ENCODE measurements around the gene SIGMAR1.

The SIGMAR1 gene

GRCh38 chr9:34637356-34638137 lies at the start of gene SIGMAR1:
Gene SIGMAR1, minus strand, starts transcription at chr9:34637787. Its CDS starts 90 bp downstream, at chr9:34637697.
- peak; percentile 94 to 96 for DNase-seq

GRCh38 chr9:34686732-34687131 lies 49.1 kb upstream of the SIGMAR1 start:
- no peak for DNase-seq

DNA sequence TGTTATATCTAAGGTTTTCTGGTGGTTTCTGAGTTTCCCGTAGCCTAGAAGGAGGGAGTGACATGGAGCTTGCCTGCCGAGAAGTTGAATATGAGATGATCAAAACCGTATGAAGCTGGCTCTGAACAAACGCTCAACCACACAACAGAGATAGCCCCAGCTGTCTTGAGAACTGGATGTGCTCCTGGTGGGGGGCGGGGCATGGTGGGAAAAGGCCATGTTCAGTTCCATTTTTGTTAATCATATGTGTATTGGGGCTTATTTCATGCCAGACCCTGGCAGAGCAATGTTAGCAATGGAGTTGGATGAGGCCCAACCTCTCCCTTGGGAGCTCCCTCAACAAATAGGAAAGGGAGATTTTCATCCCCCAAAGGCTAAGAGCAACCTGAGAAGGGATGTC lies 48.6 kb upstream of the SIGMAR1 start:
- no peak for DNase-seq

DNA sequence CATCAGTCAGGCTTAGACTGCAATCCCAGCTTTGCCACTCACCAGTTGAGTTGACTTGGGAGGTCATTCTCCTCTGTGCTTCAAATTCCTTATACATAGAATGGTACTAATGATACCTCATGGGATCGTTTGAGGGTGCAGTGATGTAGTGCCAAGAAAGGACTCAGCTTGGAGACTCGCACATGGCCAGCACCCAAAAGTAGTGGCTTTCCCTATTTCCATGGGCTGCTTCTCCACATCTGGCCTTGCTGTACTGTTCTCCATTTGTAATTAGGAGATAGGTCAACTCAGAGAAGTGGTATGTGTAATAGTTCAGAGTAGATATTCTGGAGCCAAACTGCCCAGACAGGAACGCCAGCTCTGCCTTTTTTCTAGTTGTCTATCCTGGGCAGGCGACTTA lies 48.0 kb upstream of the SIGMAR1 start:
- DNase-seq, result no peak

DNA sequence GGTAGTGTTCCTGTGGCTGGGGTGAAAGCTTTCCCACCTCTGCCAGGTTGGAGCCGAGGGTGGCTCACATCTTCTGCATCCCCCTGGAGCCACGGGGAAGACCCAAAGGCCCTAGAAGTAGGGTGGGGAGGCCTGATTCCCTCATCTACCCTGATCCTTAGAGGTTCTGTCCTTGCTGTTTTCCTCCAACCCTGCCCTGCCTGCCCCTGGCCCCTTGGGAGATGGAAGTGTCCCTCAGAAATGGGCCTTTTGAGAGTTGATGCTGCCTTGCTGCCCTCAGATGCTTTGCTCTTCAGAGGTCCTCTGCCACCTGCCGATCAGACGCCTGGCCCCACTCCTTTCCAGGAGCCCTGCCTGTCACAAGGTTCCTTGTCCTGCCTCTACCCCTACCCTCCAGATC lies 47.2 kb upstream of the SIGMAR1 start:
- no peak for DNase-seq

GRCh38 chr9:34684145-34684544 lies 46.6 kb upstream of the SIGMAR1 start:
- peak; percentile 32 to 36 for DNase-seq

- no peak for DNase-seq
Measured at GRCh38 chr9:34675869-34676268, 38.3 kb upstream of the SIGMAR1 start.

- DNase-seq, result peak; percentile 69 to 75
Measured at GRCh38 chr9:34675048-34675714, 37.6 kb upstream of the SIGMAR1 start.

GRCh38 chr9:34674440-34674839 lies 36.9 kb upstream of the SIGMAR1 start:
- DNase-seq, result no peak

- DNase-seq, result no peak
Measured at GRCh38 chr9:34671307-34671706, 33.7 kb upstream of the SIGMAR1 start.

DNA sequence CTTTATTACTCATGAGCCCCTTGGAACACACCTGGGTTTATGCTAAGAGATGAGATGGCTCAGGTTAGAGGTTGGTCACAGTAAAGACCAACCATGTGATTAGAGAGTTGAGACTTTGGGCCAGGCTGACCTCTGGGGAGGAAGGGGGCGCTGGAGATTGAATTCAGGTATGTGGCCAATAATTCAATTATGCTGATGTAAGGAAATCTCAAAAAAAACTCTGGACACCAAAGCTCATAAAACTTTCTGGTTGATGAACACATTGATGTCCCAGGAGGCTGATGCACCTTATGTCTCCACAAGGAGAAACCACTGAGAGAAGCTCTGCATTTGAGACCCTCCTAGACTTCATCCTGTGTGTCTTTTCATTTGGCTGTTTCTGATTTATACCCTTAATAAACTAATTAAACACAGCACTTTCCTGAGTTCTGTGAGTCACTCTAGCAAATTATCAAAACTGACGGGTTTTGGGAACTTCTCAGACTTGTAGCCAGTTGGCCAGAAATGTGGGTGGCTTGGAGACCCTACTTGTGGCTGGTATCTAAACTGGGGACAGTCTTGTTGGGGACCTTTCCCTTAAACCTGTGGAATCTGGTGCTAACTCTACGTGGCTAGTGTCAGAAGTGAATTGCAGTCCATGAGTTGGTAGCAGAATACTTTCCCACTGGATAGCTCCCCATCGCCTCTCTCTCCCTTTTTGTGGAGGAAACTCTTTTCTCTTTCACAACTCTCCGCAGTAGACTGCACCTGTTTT lies 32.4 kb upstream of the SIGMAR1 start:
- no peak for DNase-seq

DNA sequence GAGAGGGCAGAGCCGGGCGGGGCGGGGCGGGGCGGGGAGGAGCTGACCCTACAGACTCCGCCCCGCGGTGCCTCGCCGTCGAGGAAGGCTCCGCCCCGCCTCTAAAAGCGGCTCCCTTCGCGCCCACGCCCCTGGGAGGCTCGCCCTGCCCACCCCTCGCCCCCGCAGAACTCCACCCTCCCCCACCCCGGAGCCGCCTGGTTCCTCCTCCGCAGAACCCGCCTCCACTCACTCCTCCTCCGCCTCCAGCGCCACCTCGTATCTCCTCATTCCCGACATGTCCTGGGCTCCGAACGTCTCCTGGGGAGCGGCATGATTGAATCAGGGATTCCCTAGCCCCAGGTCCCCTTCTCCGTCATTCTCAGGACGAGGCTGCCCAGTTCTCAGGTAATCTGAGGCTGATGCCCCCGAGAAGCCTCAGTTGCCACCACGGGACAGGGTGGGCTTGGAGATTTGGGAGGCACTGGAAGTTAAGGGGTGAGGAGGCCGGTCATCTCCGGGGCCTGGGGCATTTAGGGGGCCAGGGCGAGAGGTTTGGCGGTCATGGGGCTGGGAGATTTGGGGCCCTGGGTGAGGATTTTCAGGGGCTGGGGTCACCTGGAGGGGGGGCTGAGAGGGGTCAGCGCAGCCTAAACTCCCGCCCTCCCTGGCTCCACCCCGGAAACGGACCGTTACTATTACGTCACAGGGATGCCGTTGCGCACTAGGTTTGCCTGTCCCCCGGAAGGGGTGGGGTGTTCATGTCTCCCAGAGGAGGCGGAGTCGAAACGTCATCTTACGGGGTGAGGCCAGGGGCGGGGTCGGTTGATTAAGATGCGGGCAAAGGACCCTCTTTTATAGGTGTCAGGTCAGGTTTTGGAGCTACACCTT lies 28.0 kb upstream of the SIGMAR1 start:
- DNase-seq, result peak; percentile 81 to 82

DNA sequence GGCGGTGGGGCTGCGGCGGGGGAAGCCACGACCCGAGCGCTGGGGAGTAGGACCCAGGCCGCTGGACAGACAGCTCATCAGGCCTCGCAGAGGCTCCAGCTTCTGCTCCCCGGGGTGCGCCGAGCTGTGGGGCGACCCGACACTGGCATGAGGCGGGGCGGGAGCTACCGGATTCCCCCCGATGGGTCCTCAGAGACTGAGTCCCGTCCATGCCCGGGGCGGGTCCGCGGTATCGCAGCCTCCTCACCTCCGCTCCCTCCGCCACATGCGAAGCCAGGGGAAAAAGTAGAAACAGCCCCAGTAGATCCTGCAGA lies 27.4 kb upstream of the SIGMAR1 start:
- no peak for DNase-seq

GRCh38 chr9:34664281-34665066 lies 26.9 kb upstream of the SIGMAR1 start:
- peak; percentile 63 to 82 for DNase-seq

GRCh38 chr9:34663303-34663605 lies 25.7 kb upstream of the SIGMAR1 start:
- DNase-seq, result no peak

DNA sequence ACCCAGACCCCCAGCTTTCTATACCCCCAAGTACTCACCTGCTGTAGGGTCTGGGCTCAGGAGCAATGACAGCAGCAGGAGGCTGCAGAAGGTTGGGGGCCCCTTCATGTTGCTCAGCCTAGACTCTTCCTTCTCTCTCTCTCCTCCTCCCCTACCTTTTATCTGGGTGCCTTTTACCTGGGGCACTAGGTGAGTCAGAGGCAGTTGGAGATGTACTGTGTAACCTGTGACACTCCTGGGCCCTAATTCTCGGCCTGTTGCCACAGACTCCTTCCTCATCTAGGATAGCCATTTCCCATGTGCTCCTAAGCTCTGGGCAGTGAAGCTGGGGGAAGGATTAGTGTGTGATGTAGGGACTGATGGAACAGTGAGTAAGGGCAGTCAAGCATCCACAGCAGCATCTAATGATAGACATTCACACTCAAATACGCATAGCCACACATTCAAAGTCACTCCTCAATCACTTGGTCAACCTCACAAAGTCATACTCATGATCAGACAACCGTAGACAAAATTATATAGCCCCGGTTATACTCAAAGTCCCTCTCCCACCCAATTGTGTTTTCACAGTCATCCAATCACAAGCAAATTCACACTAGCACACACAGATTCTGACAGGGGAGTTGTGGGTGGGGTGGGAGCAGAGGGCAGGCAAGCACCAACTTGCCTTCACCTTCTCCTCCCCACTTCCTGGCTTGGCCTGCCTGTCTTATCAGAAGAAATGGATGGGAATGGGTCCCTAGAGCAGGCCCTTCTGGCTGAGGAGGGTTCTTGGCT lies 25.1 kb upstream of the SIGMAR1 start, which contains the start of gene CCL27:
CCL27 (minus strand) TSS at position 132 of the 777 bp plus-strand sequence; CDS start at position 108, 24 bp downstream.
- DNase-seq, result peak in 1 of 2 donors; percentile 25

DNA sequence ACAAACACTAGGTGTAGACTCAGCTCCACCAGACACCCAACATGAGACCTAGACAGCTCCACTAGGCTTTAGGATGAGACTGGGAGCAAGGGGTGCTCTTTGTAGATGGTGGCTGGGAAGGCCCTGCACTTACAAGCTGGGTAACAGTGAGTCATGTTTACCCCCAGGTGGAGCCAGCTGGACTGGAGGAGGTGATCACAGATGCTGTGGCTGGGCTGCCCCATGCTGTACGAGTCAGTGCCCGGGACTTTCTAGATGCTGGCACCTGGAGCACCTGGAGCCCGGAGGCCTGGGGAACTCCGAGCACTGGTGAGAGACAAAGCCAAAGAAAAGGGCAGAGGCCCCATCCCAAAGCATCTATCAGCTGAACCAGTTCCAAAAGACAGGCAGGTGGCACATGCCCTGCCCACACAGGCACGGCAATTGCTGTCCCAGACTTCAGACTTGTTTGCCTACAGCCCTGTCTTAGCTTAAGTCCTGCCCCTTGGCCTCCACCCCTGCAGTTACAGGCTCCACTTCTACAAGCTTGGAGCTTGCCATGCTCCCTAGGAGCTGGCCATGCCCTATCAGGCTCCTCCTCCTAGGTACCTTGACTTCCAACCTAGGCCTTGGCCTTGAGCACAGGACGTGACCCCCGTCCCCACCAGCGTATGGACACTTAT lies 22.1 kb upstream of the SIGMAR1 start:
- DNase-seq, result no peak

GRCh38 chr9:34658461-34658860 lies 20.9 kb upstream of the SIGMAR1 start:
- DNase-seq, result no peak

- DNase-seq, result no peak
Measured at GRCh38 chr9:34656992-34657391, 19.4 kb upstream of the SIGMAR1 start.

DNA sequence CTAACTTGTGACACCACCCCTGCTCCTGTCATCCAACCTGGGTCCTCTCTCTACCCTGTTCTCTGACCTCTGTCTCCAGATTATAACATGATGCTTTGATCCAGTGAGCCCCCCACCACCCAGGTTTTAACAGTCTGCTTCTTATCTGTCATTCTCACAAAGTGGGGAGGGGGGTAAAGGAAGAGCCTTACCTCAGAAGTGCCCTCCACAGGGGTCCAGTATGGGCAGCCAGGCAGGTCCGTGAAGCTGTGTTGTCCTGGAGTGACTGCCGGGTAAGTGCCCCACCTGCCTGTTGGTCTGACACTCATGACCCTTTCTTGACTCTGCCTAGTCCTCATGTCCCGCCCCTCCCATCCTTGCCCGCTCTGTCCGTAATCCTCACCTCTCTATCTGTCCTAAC lies 17.8 kb upstream of the SIGMAR1 start:
- no peak for DNase-seq

Data from stimulated activated CD4-positive, alpha-beta T cell treated with anti-CD3 and anti-CD28 coated beads, Interleukin-2, amount 100 ng/mL, for 24 hours (primary cell).